ENCODE measurements around the gene PPFIBP1. TPM values are rescaled to one million over a fixed set of nuclear protein-coding genes. Genes with fewer than 3 reads are reported as not detected.
"Not testable (repeated sequence)": the region's sequence is repeated elsewhere in the genome, so short reads cannot be mapped to it uniquely, and the experiment has no call there.

Gene PPFIBP1
- total and polyA plus RNA-seq, 2 of the 13 experiments (the other 11 are each of a cell fraction or from before 2014, with no cell fraction given) = 16.2 to 21.8 TPM

- TF ChIP-seq ZBTB20 (CRISPR knock-in tag; IDR thresholded peaks at IDR 0.05; ENCODE audit: borderline replicate concordance, low read depth) = no peak
- no peak for TF ChIP-seq ZNF703 (CRISPR knock-in tag; IDR thresholded peaks at IDR 0.05; ENCODE audit: borderline replicate concordance)
- no peak for TF ChIP-seq GLMP (CRISPR knock-in tag; IDR thresholded peaks at IDR 0.05; ENCODE audit: borderline replicate concordance)
- TF ChIP-seq TBX3 (IDR thresholded peaks at IDR 0.05; ENCODE audit: borderline replicate concordance) = no peak
- no peak for TF ChIP-seq POLR2A (IDR thresholded peaks at IDR 0.05; ENCODE audit: insufficient read depth in 1 of 2, low read depth in 2 of 2, low read length in 2 of 2)
- TF ChIP-seq TEAD3 (CRISPR knock-in tag; optimal IDR thresholded peaks at IDR 0.05; ENCODE audit: borderline replicate concordance) = no peak
- TF ChIP-seq ZNF879 (CRISPR knock-in tag; IDR thresholded peaks at IDR 0.05) = no peak
- TF ChIP-seq ARID2 (CRISPR knock-in tag; IDR thresholded peaks at IDR 0.05; ENCODE audit: borderline replicate concordance) = no peak
- TF ChIP-seq ZNF749 (CRISPR knock-in tag; IDR thresholded peaks at IDR 0.05; ENCODE audit: borderline replicate concordance) = no peak
These were observed 69.3 kb downstream of the PPFIBP1 start (continued) for GRCh38 chr12:27593266-27593665.

- no peaks in the 10 kb centered on the region for H3K9me3 ChIP-seq (ENCODE audit: low read length)
- no peaks in the 10 kb centered on the region for H3K79me2 ChIP-seq (ENCODE audit: insufficient read depth, low read length)
- TF ChIP-seq ZXDC (CRISPR knock-in tag; IDR thresholded peaks at IDR 0.05) (no peak), RFX1 (IDR thresholded peaks at IDR 0.05) (peak; percentile 72; the same call in 1 of the 2 replicates)
- ATAC-seq = no peak
- H3K27me3 ChIP-seq (ENCODE audit: control insufficient read depth in 1 of 2, insufficient read depth in 2 of 2, low read length in 2 of 2) = no peaks in the 10 kb centered on the region
- peak; percentile 10 for DNase-seq (ENCODE audit: low spot score)
- no peaks in the 10 kb centered on the region for H3K4me1 ChIP-seq (ENCODE audit: insufficient read depth, low read length)
- no peak overlapping the region for H3K9ac ChIP-seq (ENCODE audit: insufficient read depth, low read depth, low read length)
- no TSS peak for BruUV-seq (replicated peaks)
- FAIRE-seq = no peak
- 93% methylated on average over 16 of the region's 16 CpGs for WGBS (ENCODE audit: low lambda C conversion rate)
- in situ Hi-C loops (cut with HindIII; ENCODE audit: extremely low pct_ligation_motif_present, low pct_unique_long_range_greater_than_20kb) (no loop called here), intact Hi-C loops (cut with micrococcal nuclease; ENCODE audit: unreplicated experiment) (no loop called here)
- H3K27ac ChIP-seq (ENCODE audit: extremely low read length, insufficient read depth, low read length) = no peak overlapping the region
- no peak overlapping the region for H2AFZ ChIP-seq (ENCODE audit: low read length)
- CTCF ChIA-PET (ENCODE audit: low intra/inter-chr PET ratio, low total read pairs) = no interaction called here
- peaks cover 0 to 3% of the 10 kb centered on the region in 2 experiments; a peak in 1 of 5 replicates for H3K36me3 ChIP-seq (replicated peaks in 1 of 2; ENCODE audit: control insufficient read depth in 1 of 2, insufficient read depth in 2 of 2, low read length in 2 of 2)
- POLR2A ChIA-PET = no interaction called here
- no peaks in the 10 kb centered on the region for H4K20me1 ChIP-seq (ENCODE audit: insufficient read depth, low read length)
- no peak overlapping the region for H3K4me2 ChIP-seq (ENCODE audit: low read depth, low read length)
- H3K4me3 ChIP-seq (replicated peaks in 1 of 3; ENCODE audit: insufficient read depth in 1 of 3, low read depth in 2 of 3, low read length in 3 of 3) = no peak overlapping the region
These were observed 71.2 kb downstream of the PPFIBP1 start for GRCh38 chr12:27595231-27595642.

GRCh38 chr12:27598866-27599265, 74.9 kb downstream of the PPFIBP1 start:
- H3K9ac ChIP-seq (ENCODE audit: insufficient read depth, low read depth, low read length); intact Hi-C loops (cut with micrococcal nuclease; ENCODE audit: unreplicated experiment); ATAC-seq; H3K27me3 ChIP-seq (ENCODE audit: control insufficient read depth in 1 of 2, insufficient read depth in 2 of 2, low read length in 2 of 2); POLR2A ChIA-PET; H3K4me1 ChIP-seq (ENCODE audit: insufficient read depth, low read length); BruUV-seq (replicated peaks); DNase-seq (ENCODE audit: low spot score); H3K27ac ChIP-seq (ENCODE audit: extremely low read length, insufficient read depth, low read length); H2AFZ ChIP-seq (ENCODE audit: low read length); H3K79me2 ChIP-seq (ENCODE audit: insufficient read depth, low read length); in situ Hi-C loops (cut with HindIII; ENCODE audit: extremely low pct_ligation_motif_present, low pct_unique_long_range_greater_than_20kb); H3K36me3 ChIP-seq (replicated peaks in 1 of 2; ENCODE audit: control insufficient read depth in 1 of 2, insufficient read depth in 2 of 2, low read length in 2 of 2); H3K4me2 ChIP-seq (ENCODE audit: low read depth, low read length); H3K9me3 ChIP-seq (ENCODE audit: low read length); CTCF ChIA-PET (ENCODE audit: low intra/inter-chr PET ratio, low total read pairs); H4K20me1 ChIP-seq (ENCODE audit: insufficient read depth, low read length); H3K4me3 ChIP-seq (replicated peaks in 1 of 3; ENCODE audit: insufficient read depth in 1 of 3, low read depth in 2 of 3, low read length in 3 of 3): not testable (repeated sequence)
- FAIRE-seq = peak; percentile 8
- WGBS (ENCODE audit: low lambda C conversion rate) = 94% methylated on average over 1 of the region's 1 CpG
